K562 (cell line): ENCODE results near the gene PSEN1. TPM values are rescaled to one million over a fixed set of nuclear protein-coding genes. Genes with fewer than 3 reads are reported as not detected.

Experiments used
- ATAC-seq: fragments of 200-7000 bp; cut with Tn5 transposase; 3 replicates; pipeline ENCODE4 v1.9.1; 2020; ENCODE audit warnings: moderate library complexity
- BruUV-seq: library from RNA; stranded (reverse); fragments of 400-500 nt; replicated peaks from 2 replicates; lab custom pipeline; 2021; lab: Mats Ljungman, UMichigan
- CTCF ChIA-PET: fragments of 300-600 bp; formaldehyde crosslinking; extraction: SDS; loops from one replicate; lab custom pipeline; 2021; ENCODE audit warnings: low intra/inter-chr PET ratio; lab: Yijun Ruan, JAX
- POLR2A ChIA-PET: fragments of 300-600, 350-650 bp; sonication (Branson Sonifier 250); formaldehyde crosslinking; extraction: SDS; loops from one replicate; lab custom pipeline; 2021; ENCODE audit warnings: antibody characterized with exemption, inconsistent platforms; lab: Yijun Ruan, JAX
- DNase-seq, 4 experiments: peaks; one replicate each; pipeline versions ENCODE4 v3.0.0 to v3.0.0-alpha.2; 2011 to 2018; ENCODE audit warnings: low spot score in 3 of 4, mixed read lengths in 3 of 4; ENCODE audit errors: extremely low read depth in 1 of 4
- FAIRE-seq: peaks from 2 replicates; lab custom pipeline; 2011; peaks lifted over from hg19 to GRCh38; lab: Jason Lieb, UNC
- H2AFZ ChIP-seq: 2 replicates; pipeline ENCODE4 v1.6.0; 2011; ENCODE audit warnings: low read depth, low read length, control low read depth, inconsistent platforms
- H3K27ac ChIP-seq: fragments of 200-600 bp; 3 replicates; pipeline ENCODE4 v1.8.0; 2011; ENCODE audit warnings: low read depth, mild to moderate bottlenecking, control low read depth, inconsistent platforms, low read length, moderate library complexity, mixed read lengths; ENCODE audit errors: extremely low read depth
- H3K27me3 ChIP-seq, 2 experiments: fragments of 300-600 bp in 1 of 2; 2 replicates in 1 of 2; 3 replicates in 1 of 2; pipeline versions ENCODE4 v1.6.0 to v1.8.0; 2011; ENCODE audit warnings: inconsistent platforms in 2 of 2, low read length in 2 of 2, mild to moderate bottlenecking in 1 of 2, mixed read lengths in 1 of 2, moderate library complexity in 1 of 2; ENCODE audit not compliant: control insufficient read depth in 2 of 2, insufficient read depth in 2 of 2
- H3K36me3 ChIP-seq: fragments of 300-600 bp; 3 replicates; pipeline ENCODE4 v1.8.0; 2011; ENCODE audit warnings: mild to moderate bottlenecking, low read length, inconsistent platforms; ENCODE audit not compliant: control insufficient read depth, insufficient read depth
- H3K4me1 ChIP-seq, 2 experiments: fragments of 200-600 bp in 1 of 2; replicated peaks in 1 of 2; 2 replicates in 1 of 2; 3 replicates in 1 of 2; pipeline versions ENCODE4 v1.5.1 to v1.8.0; 2011; ENCODE audit warnings: inconsistent platforms in 2 of 2, low read length in 2 of 2, mild to moderate bottlenecking in 1 of 2, mixed read lengths in 1 of 2, moderate library complexity in 1 of 2; ENCODE audit not compliant: control insufficient read depth in 2 of 2, insufficient read depth in 2 of 2
- H3K4me2 ChIP-seq: 2 replicates; pipeline ENCODE4 v1.6.1; 2011; ENCODE audit warnings: low read length, control low read depth, inconsistent platforms, mixed read lengths; ENCODE audit not compliant: insufficient read depth
- H3K4me3 ChIP-seq: fragments of 200-600 bp; sonication (generic), shearing (Covaris generic); 2 replicates; pipeline ENCODE4 v1.5.1; 2016; ENCODE audit warnings: control low read depth, inconsistent platforms
- H3K79me2 ChIP-seq: fragments of 200-600 bp; 3 replicates; pipeline ENCODE4 v1.8.0; 2011; ENCODE audit warnings: low read length, inconsistent platforms; ENCODE audit not compliant: control insufficient read depth, insufficient read depth
- H3K9ac ChIP-seq, 2 experiments: 2 replicates each; pipeline versions ENCODE4 v1.6.0 to v1.6.1; 2011; ENCODE audit warnings: low read depth in 2 of 2, low read length in 2 of 2, control low read depth in 1 of 2, inconsistent platforms in 1 of 2, mild to moderate bottlenecking in 1 of 2, mixed read lengths in 1 of 2; ENCODE audit not compliant: insufficient read depth in 1 of 2
- H3K9me1 ChIP-seq: one replicate; pipeline ENCODE4 v1.6.0; 2011; ENCODE audit warnings: inconsistent platforms, mild to moderate bottlenecking, low read length, moderate library complexity; ENCODE audit not compliant: control insufficient read depth, insufficient read depth
- H3K9me3 ChIP-seq: replicated peaks from 2 replicates; pipeline ENCODE4 v1.5.1; 2011; ENCODE audit warnings: low read depth, low read length, inconsistent platforms; ENCODE audit not compliant: control insufficient read depth, insufficient read depth
- H4K20me1 ChIP-seq: replicated peaks from 2 replicates; pipeline ENCODE4 v1.6.1; 2011; ENCODE audit warnings: low read length, inconsistent platforms, mixed read lengths; ENCODE audit not compliant: control insufficient read depth, insufficient read depth
- HMBOX1 ChIP-seq: sonication (generic); IDR thresholded peaks from 2 replicates; pipeline ENCODE4 v1.6.1; 2016
- NELFE ChIP-seq: IDR thresholded peaks from 2 replicates; pipeline ENCODE4 v1.6.1; 2011; ENCODE audit warnings: mild to moderate bottlenecking; ENCODE audit not compliant: insufficient read depth, insufficient read length
- POLR2G ChIP-seq: fragments of 200-400 bp; formaldehyde crosslinking; IDR thresholded peaks from 2 replicates; pipeline ENCODE4 v1.6.1; 2017; ENCODE audit warnings: low read depth, mild to moderate bottlenecking, antibody characterized with exemption, low read length, moderate library complexity
- STAT5B ChIP-seq: fragments of 250-450 bp; sonication (Bioruptor Pico); IDR thresholded peaks from 2 replicates; pipeline ENCODE4 v1.8.0; 2021; ENCODE audit warnings: mild to moderate bottlenecking, inconsistent platforms
- SUPT5H ChIP-seq: fragments of 450-650 bp; IDR thresholded peaks from 2 replicates; pipeline ENCODE4 v1.6.1; 2016
- ZNF785 ChIP-seq: fragments of 250-450 bp; sonication (Bioruptor Pico); IDR thresholded peaks from 2 replicates; pipeline ENCODE4 v1.4.0; 2020; ENCODE audit warnings: mild to moderate bottlenecking
- WGBS: fragments of 100-300 bp; shearing (Covaris generic); methylation state at CpG from one replicate; pipeline ENCODE4 v1.1.6; 2016; ENCODE audit warnings: low coverage, mixed read lengths; ENCODE audit not compliant: insufficient coverage; ENCODE audit errors: missing lambda C conversion rate; 5-methylcytosine and 5-hydroxymethylcytosine counted together
- in situ Hi-C: fragments of 300-500 bp; cut with MboI; formaldehyde crosslinking; loops from 4 replicates; pipeline ENCODE4 v1.15.0; 2018; ENCODE audit warnings: inconsistent platforms, mixed read lengths
- intact Hi-C: fragments of 100-400 bp; cut with micrococcal nuclease; formaldehyde crosslinking; loops from 2 replicates; pipeline ENCODE4 v1.14.2; 2022
- polyA plus RNA-seq, 8 experiments: library from polyadenylated mRNA; depleted of rRNA in 4 of 8; stranded (reverse) in 5 of 8; unstranded in 3 of 8; fragments of >200 nt; fragmentation: Nextera tagmentation in 2 of 8; fragmentation: Illumina TruSeq in 1 of 8; extraction: Ambion mirVana in 2 of 8; extraction: Trizol in 1 of 8; gene quantifications; 2 replicates each; pipeline versions ENCODE4 v1.2.1 to v1.2.3, GENCODE V29; 2011 to 2014; ENCODE audit warnings: inconsistent platforms in 1 of 8, missing spikeins in 1 of 8
- total RNA-seq, 7 experiments: library from RNA; depleted of rRNA in 6 of 7; stranded (reverse); fragments of >200 nt in 6 of 7; fragmentation: Illumina TruSeq in 2 of 7; extraction: Trizol in 2 of 7; gene quantifications; 2 replicates each; pipeline versions ENCODE4 v1.2.1 to v1.2.3, GENCODE V29; 2011 to 2021; ENCODE audit warnings: low replicate concordance in 1 of 7
- TF ChIP-seq, protein P1 (sequence below): IDR thresholded peaks from 2 replicates; pipeline ENCODE4 v1.6.1; 2012; ENCODE audit warnings: low read depth, low read length, improper control_type of control experiment, borderline replicate concordance

Gene PSEN1
- total and polyA plus RNA-seq, 9 of the 15 experiments (the other 6 are each of a cell fraction or from before 2014, with no cell fraction given): 6.5 to 25.2 (median 14.3) TPM

DNA sequence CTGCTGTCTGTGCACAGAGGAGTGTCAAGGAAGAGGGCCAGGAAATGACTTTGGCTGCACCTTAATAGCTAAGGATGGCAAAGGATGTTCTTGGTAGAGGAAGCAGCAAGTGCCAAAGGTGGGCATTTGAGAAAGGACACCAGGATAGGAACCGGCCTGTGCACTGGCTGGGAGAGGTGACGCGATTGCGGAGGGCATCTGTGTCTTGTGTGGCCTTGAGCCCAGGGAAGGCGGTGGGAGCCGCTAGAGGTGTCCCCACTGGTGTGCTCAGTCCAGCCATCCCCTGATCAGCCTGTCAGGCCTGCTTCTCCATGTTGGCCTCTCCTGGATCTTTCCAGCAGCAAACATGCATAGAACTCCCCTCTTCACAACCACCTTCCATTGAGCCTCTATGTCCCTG is 131.2 kb downstream of the PSEN1 start:
- no peaks in the 10 kb centered on the region for H3K27me3 ChIP-seq
- in situ Hi-C loops: no loop called here
- TF ChIP-seq SUPT5H: no peak
- no peak for TF ChIP-seq NELFE
- TF ChIP-seq, protein P1, sequence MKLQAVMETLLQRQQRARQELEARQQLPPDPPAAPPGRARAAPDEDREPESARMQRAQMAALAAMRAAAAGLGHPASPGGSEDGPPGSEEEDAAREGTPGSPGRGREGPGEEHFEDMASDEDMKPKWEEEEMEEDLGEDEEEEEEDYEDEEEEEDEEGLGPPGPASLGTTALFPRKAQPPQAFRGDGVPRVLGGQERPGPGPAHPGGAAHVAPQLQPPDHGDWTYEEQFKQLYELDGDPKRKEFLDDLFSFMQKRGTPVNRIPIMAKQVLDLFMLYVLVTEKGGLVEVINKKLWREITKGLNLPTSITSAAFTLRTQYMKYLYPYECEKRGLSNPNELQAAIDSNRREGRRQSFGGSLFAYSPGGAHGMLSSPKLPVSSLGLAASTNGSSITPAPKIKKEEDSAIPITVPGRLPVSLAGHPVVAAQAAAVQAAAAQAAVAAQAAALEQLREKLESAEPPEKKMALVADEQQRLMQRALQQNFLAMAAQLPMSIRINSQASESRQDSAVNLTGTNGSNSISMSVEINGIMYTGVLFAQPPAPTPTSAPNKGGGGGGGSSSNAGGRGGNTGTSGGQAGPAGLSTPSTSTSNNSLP: no peak
- TF ChIP-seq POLR2G: 0 out of 2 replicates have a peak, but pooled peaks have one; percentile 24
- no peak for TF ChIP-seq STAT5B (CRISPR knock-in tag)
- TF ChIP-seq ZNF785 (CRISPR knock-in tag): no peak
- TF ChIP-seq HMBOX1: no peak
- TF ChIP-seq, all 486 proteins: peak for 1
- peaks cover 0 to 7% of the 10 kb centered on the region in 2 experiments; a peak in 2 of 5 replicates for H3K4me1 ChIP-seq
- H4K20me1 ChIP-seq: no peaks in the 10 kb centered on the region
- H2AFZ ChIP-seq: no peak overlapping the region
- H3K9me3 ChIP-seq: no peaks in the 10 kb centered on the region
- H3K9ac ChIP-seq: no peak overlapping the region
- H3K9me1 ChIP-seq: no peaks in the 10 kb centered on the region
- H3K4me3 ChIP-seq: no peak overlapping the region
- 67% methylated on average over 3 of the region's 6 CpGs for WGBS
- ChIA-PET POLR2A (interaction anchor here (0.6 kb wide), 1 partner anchor 323 kb away, joined by 4 read pairs; no protein-coding TSS in a partner anchor), CTCF (no interaction called here)
- intact Hi-C loops: no loop called here
- peak in 1 of 4 experiments; percentile 3 for DNase-seq
- no peak for FAIRE-seq
- no peaks in the 10 kb centered on the region for H3K79me2 ChIP-seq
- ATAC-seq: no peak
- no TSS peak for BruUV-seq
- no peak overlapping the region for H3K27ac ChIP-seq
- no peaks in the 10 kb centered on the region for H3K36me3 ChIP-seq
- no peak overlapping the region for H3K4me2 ChIP-seq
